Renal cortex interstitium (tissue), 11 donors: Measurements from ENCODE around the gene HOXB4. TPM values are rescaled to one million over a fixed set of nuclear protein-coding genes. Genes with fewer than 3 reads are reported as not detected.

Source experiments
- DNase-seq, 11 donors: peaks; one replicate each; pipeline ENCODE4 v3.0.0-alpha.2; 2013; ENCODE audit warnings: low read depth in 9 of 11, low spot score in 4 of 11; ENCODE audit errors: extremely low read depth in 1 of 11
- polyA plus RNA-seq, 3 donors: library from polyadenylated mRNA; unstranded; fragments of 120-200 nt; gene quantifications; one replicate each; pipeline ENCODE4 v1.2.1, GENCODE V29; 2013; ENCODE audit not compliant: insufficient read length in 3 of 3

Gene HOXB4
- polyA plus RNA-seq, 3 donors, result 12.3 to 26.4 (median 15.6) TPM

DNA sequence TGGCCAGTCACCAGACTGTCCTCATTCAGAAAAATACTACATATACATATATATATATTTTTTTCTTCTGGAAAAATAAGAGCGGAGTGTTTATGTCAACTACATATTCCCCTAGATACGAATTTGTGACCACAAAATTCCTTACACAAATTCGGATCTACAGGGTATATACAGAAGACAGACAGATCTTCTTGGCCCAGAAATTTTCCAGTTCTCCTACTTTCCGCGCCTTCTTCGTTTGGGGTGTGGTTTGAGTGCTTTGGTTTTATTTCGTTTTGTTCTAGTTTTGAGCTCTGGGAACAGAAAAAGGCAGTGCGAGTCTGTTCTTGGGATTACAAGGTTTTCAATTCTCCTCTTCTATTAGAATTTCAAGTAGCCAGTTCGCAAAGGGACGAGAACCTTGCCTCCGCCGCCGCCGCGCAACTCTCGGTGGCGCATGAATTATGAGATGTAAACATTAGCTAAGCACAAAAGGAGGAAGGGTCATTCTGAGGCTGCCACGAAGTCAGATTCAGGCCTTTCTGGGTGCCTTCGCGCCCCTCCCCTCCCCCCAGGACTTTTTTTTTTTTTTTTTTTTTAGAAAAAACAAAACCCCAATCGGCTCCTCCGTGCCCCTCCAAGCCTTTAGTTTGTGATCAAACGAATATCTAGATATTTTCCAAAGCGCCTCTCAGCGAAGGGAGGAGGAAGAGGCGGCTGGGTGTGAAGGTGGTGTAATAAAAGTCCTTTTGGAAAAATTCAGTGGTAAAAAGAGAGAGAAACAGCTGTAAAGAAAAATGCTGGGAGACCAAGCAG, 1.8 kb upstream of the HOXB4 start:
- DNase-seq, result no peak

DNA sequence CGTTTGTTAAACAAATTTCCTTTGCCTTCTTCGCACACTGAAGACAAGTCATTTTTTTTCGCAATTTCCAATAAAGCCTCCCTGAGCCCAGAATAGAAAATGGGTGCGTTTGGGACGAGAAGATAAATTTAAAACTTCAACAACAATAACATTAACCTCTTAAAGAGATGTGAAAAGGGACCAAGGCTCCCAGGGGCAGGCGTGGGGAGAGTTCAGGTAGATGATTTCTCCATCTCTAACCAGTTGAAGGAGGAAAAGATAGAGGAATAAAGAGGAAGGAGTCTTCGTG, 1.3 kb upstream of the HOXB4 start:
- DNase-seq, result no peak

DNA sequence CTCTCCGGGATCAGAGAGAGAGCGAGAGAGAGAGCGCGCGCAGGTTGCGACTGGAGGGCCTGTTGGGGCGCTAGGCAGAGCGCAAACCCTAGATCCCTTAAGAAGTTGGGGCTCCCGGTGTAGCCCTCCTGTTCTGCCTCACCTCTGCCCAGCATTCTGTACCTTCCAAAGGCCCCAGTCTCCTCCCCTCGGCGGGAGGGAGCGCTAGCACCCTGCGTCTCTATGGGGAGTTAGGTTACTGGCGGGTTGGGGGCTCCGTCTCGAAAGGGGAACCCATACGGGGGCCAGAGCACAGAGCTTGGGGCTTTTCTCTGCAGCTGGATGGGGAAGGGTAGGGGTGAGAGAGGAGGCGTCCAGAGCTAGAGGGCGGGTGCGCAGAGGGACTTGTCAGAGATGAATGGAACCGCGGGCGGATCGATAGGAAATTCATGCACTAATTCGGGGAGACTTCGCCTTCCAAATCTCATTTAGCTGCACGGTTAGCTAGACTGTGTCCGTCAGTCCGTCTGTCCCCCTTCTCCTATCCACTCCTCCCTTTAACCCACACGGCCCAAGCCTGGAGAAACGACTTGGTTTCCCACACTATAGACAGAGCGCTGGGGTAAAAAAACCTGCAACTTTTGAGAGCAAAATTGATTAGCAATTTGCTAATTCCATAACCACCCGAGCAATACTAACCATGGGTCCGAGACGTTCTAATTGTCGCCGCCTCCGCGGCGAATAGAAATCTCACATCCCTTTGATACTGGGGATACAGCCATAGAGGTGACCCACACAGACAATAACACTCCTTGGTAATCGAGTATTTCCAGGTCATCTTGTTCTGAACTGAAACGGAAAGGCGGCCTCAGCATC, 693 bp upstream of the HOXB4 start:
- DNase-seq, result no peak

DNA sequence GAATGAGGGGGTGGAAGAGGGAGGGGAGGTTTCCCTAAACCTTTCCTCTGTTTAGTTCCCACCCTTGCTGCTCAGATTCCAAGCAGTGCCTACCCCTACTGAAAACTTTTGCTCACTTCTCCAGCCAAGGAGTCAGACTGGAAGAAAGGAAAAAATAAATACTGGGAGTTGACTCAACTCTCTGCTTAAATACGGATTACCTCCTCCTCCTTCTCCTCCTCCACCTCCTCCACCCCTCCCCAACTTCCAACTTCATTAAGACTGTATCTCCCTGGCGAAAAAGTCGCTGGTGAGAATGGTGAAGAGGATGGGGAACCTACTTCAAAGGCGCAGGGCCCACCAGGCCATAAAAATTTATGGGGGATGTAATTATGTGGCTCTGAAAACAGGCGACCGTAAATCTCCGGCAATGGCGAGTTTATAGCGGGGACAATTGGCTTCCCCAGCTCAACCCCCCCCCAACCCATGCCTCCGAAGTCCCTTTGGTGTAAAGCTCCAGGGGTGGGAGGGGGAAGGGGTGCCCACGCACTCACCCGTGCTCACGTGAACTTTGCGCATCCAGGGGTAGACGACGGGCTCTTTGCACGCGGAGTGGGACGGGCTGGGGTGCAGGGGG, 712 bp downstream of the HOXB4 start:
- peak in 9 of 11 donors; percentile 78 to 96 (median 88) for DNase-seq

DNA sequence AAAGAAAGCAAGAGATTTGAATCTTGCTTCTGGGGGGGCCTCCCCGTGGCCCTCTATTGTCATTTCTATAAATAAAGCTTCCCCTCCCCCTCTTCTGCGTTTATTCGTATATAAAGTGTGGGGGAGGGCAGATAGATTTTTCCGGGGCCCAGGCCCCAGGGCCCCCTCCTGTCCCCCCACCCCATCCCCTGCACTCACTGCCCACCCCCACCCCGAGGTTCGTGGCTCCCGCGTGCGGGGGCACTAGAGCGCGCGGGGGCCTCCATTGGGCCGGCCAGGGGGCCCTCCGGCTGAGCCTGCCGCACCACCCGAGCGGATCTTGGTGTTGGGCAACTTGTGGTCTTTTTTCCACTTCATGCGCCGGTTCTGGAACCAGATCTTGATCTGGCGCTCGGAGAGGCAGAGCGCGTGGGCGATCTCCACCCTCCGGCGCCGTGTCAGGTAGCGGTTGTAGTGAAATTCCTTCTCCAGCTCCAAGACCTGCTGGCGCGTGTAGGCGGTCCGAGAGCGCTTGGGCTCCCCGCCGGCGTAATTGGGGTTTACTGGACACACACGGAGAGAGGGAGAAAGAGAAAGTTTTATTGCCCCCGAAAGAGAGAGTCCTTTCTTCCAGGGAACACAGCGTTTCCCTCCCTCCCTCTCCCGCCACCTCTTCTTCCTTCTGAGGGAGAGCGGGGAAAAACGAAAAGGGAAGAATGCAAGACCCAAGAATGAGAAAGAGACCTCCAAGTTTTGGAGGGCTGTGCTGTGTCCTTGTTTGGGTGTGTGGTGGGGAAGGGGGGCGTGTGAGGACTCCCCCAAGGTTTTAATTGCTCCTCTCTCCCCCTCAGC, 1.5 kb downstream of the HOXB4 start:
- DNase-seq, result no peak

DNA sequence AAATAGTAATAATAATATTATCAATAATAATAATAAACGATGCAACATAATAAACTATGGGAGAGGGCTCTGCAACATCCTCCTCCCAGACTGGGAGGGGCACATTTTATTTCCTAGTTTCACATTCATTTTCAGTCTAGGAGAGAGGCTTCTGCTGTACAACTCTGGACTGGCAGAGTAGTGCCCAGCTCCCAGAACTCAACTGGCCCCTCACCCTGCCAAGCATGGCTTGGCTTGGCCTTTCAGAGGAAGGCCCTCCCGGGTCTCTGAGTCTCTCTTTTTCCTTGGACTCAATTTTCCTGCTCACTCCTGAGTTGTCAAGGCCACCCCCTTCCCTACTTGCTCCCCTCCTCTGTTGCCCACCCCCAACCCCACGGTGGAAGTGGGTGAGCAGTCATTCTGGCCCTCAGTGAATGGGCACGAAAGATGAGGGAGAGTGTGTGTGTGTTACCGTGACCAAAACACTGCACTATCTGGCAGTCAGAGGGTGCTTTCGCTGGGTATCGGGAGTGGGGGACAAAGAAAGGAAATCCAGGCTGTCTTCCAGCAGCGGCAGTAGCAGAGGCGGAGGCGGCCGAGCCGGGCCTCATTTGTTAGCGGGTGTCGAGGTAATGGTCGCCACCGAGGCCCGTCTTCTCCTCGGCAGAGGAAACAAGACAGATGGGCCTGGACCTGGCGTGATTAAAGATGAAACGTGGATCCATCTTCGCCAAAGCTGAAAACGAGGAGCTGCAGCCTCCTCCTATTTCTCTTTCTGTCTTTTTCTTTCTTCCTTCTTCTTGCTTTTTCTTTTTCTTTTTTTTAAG, 2.3 kb downstream of the HOXB4 start:
- no peak for DNase-seq

DNA sequence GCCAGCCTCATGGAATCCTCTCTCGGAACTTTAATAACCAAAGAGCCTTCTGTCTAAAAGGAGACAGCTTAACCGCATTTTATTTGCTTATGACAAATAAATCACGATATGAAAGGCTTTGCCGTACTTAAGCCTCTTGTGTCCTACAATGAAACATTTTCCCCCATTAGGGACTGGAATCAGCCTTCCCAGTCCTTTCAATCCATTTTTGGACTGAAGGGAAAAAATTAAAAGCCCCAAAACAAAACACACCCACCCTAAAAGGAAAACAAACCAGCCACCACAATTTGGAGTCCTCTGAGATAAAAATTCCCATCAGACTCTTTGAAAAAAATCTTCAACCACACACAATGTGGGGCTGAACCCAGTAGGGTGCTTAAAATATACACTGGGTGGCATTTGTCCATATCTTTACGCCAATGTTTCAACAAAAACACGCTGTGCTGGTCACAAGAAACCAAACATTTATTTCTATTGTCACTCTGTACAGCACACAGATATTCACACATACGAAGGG, 3.0 kb downstream of the HOXB4 start:
- DNase-seq, result no peak

DNA sequence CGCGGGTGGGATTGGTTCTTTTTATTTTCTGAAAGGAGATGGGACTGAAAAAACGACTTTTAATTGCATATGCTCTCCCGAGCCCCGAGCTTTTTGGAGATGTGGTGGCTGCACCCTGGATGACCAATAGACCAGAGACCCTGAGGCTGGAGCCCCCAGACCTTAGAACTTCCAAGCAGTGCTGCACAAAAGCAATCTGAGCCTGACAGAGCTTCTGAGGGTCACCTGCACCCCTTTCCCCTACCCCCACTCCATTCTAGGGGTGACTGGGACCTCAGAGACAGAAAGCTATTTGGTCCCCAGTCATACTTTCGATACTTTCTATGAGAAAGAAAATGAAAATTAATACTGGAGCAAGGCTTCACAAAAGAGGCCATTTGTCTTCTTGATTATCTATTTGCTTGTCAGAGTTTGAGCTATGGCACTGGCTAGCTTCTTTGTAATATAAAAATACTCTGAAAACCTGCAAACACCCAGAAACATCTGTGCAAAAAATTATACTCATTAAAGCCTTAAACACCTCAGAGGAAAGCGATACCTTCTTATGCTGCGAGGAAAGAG, 3.6 kb downstream of the HOXB4 start:
- DNase-seq, result no peak

DNA sequence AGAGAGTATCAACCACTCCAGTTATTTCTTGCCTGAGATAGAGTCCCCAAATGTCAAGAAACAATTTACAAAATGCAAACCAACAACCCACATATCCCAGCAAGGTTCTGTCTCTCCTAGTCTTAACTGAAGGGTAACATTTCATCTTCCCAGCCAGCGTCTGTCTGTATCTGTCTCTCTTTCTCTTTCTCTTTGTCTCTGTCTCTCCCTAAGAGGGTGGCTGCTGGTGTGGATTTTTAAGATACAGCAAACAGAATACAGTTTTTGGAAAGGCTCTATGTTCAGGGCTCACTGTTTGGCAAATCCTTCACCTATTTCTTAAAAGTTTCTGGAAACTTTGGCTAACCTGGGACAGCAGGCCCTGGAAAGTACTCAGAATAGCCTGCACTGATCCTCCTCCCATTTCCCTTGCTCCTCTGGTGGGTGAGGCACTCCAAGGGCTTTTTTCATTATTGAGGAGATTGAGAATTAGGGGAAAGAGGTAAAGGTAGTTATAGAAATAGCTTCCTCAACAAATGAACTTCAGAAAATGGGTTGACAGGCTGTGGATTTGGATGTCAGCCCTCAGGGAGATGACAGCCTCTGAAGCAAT, 6.2 kb downstream of the HOXB4 start:
- DNase-seq, result no peak

DNA sequence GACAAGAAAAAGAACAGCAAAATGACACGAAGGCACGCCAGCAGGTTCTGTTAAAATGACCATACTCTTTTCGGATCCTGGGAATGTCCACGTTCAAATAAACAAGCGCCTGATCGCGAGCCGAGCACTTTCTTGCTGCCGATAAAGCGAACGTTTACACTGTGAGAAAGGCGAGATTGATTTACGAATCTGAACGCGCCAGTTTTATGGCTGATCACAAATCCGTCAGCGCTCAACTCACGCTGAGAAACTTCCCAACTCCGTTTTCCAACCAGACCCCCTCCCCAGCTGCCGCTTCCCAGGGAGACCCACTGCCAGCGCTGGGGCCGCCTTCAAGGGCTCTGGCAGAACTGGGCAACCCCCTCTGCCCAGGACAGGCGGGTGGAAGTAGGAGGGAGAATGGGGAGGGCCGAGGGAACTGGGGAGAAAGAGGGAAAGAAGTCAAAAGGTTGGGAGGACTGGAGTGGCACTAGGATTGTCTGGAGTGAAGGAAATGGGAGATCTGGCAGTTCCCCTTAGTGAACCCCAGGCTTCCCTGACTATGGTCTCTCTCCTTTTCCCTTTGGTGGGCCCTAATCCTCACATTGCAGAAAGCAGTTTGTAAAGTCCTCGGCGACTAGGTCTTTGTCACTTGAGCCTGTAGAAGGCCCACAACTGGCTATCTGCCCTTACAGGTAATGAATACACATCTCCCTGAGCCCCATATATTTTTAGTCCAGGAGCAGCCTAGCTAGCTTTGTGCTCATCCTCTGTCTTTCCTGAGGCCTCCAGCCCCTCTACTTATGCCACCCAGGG, 6.9 kb downstream of the HOXB4 start:
- DNase-seq, result no peak

DNA sequence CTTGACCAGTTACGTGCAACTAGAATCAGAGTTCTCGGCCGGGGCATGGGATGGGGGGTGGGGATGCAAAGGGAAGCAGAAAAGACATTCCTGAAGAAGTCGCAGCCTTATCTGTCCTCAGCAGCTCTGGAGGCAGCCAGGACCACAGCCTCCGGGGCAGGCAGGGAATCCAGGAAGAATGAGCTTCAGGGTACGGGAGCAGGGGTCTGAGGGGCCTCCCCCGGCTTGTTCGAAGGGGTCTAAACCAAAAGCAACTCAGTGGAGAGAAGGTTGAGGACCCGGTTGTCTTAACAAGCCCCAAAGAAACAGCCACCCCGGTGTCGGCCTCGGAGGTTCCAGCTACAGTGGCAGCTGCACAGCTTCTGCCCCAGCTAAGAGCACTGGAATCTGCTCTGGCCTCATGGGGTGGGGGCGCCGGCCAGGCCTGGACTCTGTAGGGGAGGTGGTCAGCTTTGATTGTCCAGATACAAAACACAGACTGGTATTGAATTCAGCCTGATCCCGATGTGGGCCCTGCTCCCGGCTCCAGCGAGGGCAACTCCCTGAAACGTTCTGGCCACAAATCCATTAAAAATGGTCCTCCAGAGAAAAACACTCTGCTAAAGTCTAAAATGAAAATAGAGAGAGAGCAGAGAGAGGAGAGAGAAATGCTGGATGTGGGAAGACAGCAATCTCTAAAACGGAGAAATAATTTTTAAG, 7.7 kb downstream of the HOXB4 start:
- no peak for DNase-seq

DNA sequence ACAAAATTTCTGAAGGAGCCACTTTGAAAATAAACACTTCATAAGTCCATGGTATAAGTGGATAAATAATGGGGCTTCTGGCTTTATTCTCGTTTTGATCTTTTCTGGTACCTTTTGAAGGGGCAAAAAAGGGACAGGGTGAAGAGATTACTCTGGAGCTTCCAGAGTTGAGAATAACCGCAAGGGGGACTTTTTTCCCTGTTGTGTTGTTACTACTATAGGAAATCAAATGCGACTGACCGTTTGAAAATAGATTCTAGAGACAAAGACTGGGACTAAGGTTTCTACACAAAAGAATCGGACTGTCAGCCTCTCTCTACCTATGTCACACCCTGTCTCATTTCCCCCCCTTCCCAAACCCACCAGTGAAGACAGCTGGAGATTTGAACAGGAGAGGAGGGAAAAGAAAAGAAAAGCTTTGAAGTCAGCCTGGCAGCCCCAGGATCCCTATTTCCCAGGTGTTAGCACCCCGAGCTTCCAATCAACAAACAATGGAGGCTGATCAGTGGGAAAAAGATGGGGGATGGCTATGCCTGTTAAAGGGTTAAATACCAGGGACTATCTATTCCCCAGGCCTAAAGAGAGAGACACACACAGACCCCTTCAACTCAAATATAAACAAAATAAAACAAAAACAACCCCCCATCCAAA, 8.4 kb downstream of the HOXB4 start:
- DNase-seq, result no peak

DNA sequence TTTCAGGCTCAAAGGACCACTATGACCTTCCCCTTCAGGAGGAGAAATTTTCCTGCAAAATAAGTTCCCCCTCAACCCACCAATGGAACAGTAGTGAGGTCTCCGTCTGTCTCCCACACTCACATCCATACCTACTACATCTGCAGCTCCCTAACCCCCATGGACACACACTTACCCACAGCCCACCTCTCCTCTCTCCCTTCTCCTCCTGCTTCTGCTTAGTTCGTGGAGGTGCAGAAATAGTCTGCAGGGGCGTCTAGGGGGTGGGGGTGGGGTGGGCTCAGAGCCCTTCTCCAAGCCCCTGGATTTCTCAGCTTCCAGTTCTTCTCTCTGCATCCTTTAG, 8.9 kb downstream of the HOXB4 start:
- DNase-seq, result no peak

DNA sequence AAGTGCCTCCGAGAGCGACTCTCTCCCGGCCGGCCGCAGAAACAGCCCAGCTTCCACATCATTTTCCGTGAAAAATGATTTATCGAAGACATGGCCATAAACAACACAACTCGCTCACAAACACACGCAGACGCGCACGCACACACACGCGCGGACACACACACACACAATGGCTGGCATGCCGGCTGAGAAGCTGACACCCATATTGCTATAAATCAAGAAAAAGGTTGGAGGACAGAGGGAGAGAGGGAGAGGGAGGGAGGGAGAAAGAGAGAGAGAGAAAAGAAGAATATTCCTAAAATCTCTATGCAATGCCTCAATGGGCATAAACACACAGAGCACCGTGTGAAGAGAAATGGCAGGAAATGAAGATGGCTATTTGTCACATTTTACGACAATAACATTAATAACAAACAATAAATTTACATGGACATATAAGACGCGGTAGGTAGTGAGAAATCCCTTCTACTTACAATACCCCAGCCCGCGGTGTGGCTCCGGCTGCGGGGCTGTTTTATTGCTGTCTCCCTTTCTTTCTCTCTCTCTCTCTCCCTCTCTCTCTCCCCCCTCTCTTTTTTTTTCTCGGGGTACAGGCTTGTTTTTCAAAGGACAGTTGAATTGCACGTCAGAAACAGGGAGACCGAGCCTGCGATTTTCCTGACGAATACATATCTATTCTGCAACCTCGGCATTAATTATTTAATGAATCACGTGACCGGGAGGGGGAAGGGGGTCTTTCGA, 9.5 kb downstream of the HOXB4 start:
- no peak for DNase-seq

DNA sequence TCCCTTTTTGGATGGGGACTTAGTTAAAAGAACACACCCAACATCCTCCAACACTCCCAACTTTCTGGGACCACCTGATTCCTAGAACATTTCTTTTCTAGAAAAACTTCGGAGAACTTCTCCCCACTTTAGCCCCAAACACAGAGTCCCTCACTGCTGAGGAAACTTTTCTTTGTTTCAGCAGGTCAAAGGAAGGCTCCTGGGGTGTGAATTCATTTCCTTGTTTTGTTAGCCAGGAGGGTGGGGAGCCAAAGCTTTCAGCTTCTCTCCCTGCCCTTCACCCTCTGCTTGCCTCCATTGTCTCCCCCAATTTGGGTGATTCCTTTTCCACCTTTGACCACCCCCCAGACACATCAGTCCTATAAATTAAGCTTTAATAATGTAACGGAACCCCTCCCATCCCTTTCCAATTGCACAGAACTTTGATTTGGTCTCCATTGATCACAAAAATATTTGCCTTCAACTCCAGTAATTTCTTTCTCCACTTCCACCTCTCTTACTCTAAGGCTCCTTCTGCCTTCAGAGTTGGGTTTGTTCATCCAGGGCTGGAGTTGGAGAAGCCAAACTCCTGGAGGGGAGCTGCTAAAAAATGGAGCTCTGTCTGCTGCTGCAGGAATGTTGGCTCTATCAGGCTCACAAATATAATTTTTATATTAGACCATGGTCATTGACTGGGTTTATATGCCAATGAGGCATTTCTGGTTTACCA, 10.3 kb downstream of the HOXB4 start:
- DNase-seq, result no peak
